Dedifferentiated amniotic fluid mesenchymal stem cell (primary cell): ENCODE results near the gene ARHGEF2.
"Not testable (repeated sequence)": the region's sequence is repeated elsewhere in the genome, so short reads cannot be mapped to it uniquely, and the experiment has no call there.

Source experiments
- DNase-seq: peaks from one replicate; pipeline ENCODE4 v3.0.0-alpha.2; 2016; ENCODE audit errors: extremely low spot score

Gene ARHGEF2

GRCh38 chr1:155942578-155943141 lies 35.7 kb downstream of the ARHGEF2 start:
- DNase-seq: no peak

- DNase-seq: no peak
These were observed 36.4 kb downstream of the ARHGEF2 start for GRCh38 chr1:155941845-155942531.

GRCh38 chr1:155940993-155941844 lies 37.1 kb downstream of the ARHGEF2 start, which contains the start of gene RXFP4:
Gene RXFP4, plus strand, starts transcription at chr1:155941638. Its CDS starts 72 bp downstream, at chr1:155941710.
- DNase-seq: no peak

GRCh38 chr1:155940482-155940992 lies 37.8 kb downstream of the ARHGEF2 start:
- peak; percentile 36 for DNase-seq

- peak; percentile 40 for DNase-seq
These were observed 40.1 kb downstream of the ARHGEF2 start for GRCh38 chr1:155938220-155938627.

GRCh38 chr1:155934936-155935590 lies 43.3 kb downstream of the ARHGEF2 start:
- no peak for DNase-seq

- DNase-seq: peak; percentile 98
These were observed 44.0 kb downstream of the ARHGEF2 start, which contains the start of gene KHDC4 for GRCh38 chr1:155934097-155934935. Gene KHDC4, minus strand, starts transcription at chr1:155934413. Its CDS starts 40 bp downstream, at chr1:155934373.

GRCh38 chr1:155933591-155934096 lies 44.7 kb downstream of the ARHGEF2 start:
- no peak for DNase-seq

GRCh38 chr1:155932487-155932886 lies 45.9 kb downstream of the ARHGEF2 start:
- DNase-seq: no peak

- no peak for DNase-seq
These were observed 46.3 kb downstream of the ARHGEF2 start for GRCh38 chr1:155932081-155932480.

- DNase-seq: no peak
These were observed 46.9 kb downstream of the ARHGEF2 start for GRCh38 chr1:155931332-155932038.

GRCh38 chr1:155930725-155931124 lies 47.6 kb downstream of the ARHGEF2 start:
- not testable (repeated sequence) for DNase-seq

GRCh38 chr1:155929057-155929456 lies 49.3 kb downstream of the ARHGEF2 start:
- DNase-seq: no peak

- no peak for DNase-seq
These were observed 52.8 kb downstream of the ARHGEF2 start for GRCh38 chr1:155925506-155925905.

GRCh38 chr1:155920717-155921116 lies 57.6 kb downstream of the ARHGEF2 start:
- no peak for DNase-seq

- no peak for DNase-seq
These were observed 58.5 kb downstream of the ARHGEF2 start for GRCh38 chr1:155919801-155920200.

GRCh38 chr1:155918660-155919059 lies 59.7 kb downstream of the ARHGEF2 start:
- DNase-seq: no peak

GRCh38 chr1:155913969-155914757 lies 64.2 kb downstream of the ARHGEF2 start:
- DNase-seq: no peak

- no peak for DNase-seq
These were observed 66.3 kb downstream of the ARHGEF2 start for GRCh38 chr1:155912056-155912536.
